ENCODE data around the gene P2RY11.

The P2RY11 gene

GRCh38 chr19:10096615-10096963 lies 14.9 kb upstream of the P2RY11 start:
- TF ChIP-seq CTCF (IDR thresholded peaks at IDR 0.05; ENCODE audit: insufficient read depth, low read length, missing control alignments), result no peak
- CTCF ChIA-PET, result interaction anchor here (0.7 to 6.9 kb wide), 11 partner anchors 9 to 319 kb away, joined by 3 to 68 read pairs (median 3); partner anchors contain the start of genes EIF3G, PPAN and TYK2
- DNase-seq (ENCODE audit: low read depth, low spot score), result no peak
- H3K4me3 ChIP-seq (ENCODE audit: low read depth, low read length), result peak overlapping the region; percentile 59
- POLR2A ChIA-PET, result interaction anchor here (0.9 to 1.8 kb wide), 4 partner anchors 10 to 176 kb away, joined by 3 to 6 read pairs (median 3); partner anchors contain the start of gene PPAN

- no peak for TF ChIP-seq CTCF (IDR thresholded peaks at IDR 0.05; ENCODE audit: insufficient read depth, low read length, missing control alignments)
- DNase-seq (ENCODE audit: low read depth, low spot score), result no peak
- ChIA-PET POLR2A (no interaction called here), CTCF (interaction anchor here (1.2 to 6.9 kb wide), 8 partner anchors 10 to 169 kb away, joined by 3 to 68 read pairs (median 6); no protein-coding TSS in a partner anchor)
- no peak overlapping the region for H3K4me3 ChIP-seq (ENCODE audit: low read depth, low read length)
Observed at GRCh38 chr19:10100163-10100785, 11.2 kb upstream of the P2RY11 start.

GRCh38 chr19:10102787-10103236 lies 8.7 kb upstream of the P2RY11 start:
- no peak for TF ChIP-seq CTCF (IDR thresholded peaks at IDR 0.05; ENCODE audit: insufficient read depth, low read length, missing control alignments)
- ChIA-PET CTCF (interaction anchor here (0.6 to 2.6 kb wide), 3 partner anchors 134 to 170 kb away, joined by 3 to 11 read pairs (median 4); no protein-coding TSS in a partner anchor), POLR2A (no interaction called here)
- DNase-seq (ENCODE audit: low read depth, low spot score), result no peak
- no peak overlapping the region for H3K4me3 ChIP-seq (ENCODE audit: low read depth, low read length)

GRCh38 chr19:10104130-10104513 lies 7.4 kb upstream of the P2RY11 start:
- no peak for DNase-seq (ENCODE audit: low read depth, low spot score)
- no peak for TF ChIP-seq CTCF (IDR thresholded peaks at IDR 0.05; ENCODE audit: insufficient read depth, low read length, missing control alignments)
- POLR2A ChIA-PET, result no interaction called here
- CTCF ChIA-PET, result interaction anchor here (1.0 to 3.1 kb wide), 5 partner anchors 8 to 172 kb away, joined by 3 to 13 read pairs (median 5); no protein-coding TSS in a partner anchor
- no peak overlapping the region for H3K4me3 ChIP-seq (ENCODE audit: low read depth, low read length)

GRCh38 chr19:10104665-10105508 lies 6.6 kb upstream of the P2RY11 start:
- CTCF ChIA-PET, result interaction anchor here (1.2 to 6.1 kb wide), 4 partner anchors 9 to 173 kb away, joined by 3 to 93 read pairs (median 12); partner anchors contain the start of gene EIF3G
- POLR2A ChIA-PET, result no interaction called here
- no peak for TF ChIP-seq CTCF (IDR thresholded peaks at IDR 0.05; ENCODE audit: insufficient read depth, low read length, missing control alignments)
- H3K4me3 ChIP-seq (ENCODE audit: low read depth, low read length), result no peak overlapping the region
- DNase-seq (ENCODE audit: low read depth, low spot score), result no peak
